ENCODE measurements around the gene DIDO1. TPM values are rescaled to one million over a fixed set of nuclear protein-coding genes. Genes with fewer than 3 reads are reported as not detected.

Gene DIDO1
- total and polyA plus RNA-seq, 2 of the 13 experiments (the other 11 are each of a cell fraction or from before 2014, with no cell fraction given) = 75.0 to 75.1 TPM

DNA sequence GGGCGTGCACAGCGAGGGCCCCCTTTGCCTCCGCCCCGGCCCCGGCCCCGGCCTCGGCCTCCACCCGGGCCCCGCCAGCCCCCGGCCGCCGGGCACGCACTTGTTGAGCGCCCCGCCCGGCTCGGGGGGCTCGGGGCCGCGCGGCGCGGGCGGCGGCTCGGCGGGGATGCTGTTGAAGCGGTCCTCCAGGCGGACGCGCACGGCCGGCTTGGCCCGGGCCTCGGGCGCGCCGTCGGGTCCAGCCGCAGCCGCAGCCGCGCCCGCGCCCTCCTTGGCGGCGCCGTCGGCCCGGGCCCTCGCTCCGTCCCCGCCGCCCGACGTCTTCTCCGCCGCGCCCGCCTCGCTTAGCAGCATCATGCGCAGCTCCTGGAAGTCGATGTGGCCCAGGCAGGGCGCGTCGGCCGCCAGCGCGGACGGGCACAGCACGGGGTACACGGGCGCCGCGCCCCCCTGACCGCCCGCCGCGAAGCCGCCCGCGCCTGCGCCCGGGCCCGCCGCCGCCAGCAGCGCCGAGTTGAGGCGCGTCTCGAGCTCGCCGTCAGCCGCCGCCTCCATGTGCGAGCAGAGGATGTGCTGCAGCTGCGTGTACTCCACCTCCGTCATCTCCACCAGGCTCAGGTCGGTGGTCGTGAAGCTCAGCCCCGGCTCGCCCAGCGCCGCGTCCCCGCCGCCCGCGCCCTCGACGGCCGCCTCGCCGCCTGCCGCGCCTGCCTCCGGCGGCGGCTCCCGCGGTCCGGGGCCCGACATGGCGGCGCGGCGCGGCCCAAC is 65.2 kb downstream of the DIDO1 start (continued):
- TF ChIP-seq, protein P1, sequence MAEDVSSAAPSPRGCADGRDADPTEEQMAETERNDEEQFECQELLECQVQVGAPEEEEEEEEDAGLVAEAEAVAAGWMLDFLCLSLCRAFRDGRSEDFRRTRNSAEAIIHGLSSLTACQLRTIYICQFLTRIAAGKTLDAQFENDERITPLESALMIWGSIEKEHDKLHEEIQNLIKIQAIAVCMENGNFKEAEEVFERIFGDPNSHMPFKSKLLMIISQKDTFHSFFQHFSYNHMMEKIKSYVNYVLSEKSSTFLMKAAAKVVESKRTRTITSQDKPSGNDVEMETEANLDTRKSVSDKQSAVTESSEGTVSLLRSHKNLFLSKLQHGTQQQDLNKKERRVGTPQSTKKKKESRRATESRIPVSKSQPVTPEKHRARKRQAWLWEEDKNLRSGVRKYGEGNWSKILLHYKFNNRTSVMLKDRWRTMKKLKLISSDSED (CRISPR knock-in tag; IDR thresholded peaks at IDR 0.05) = no peak
- TF ChIP-seq, protein P2, sequence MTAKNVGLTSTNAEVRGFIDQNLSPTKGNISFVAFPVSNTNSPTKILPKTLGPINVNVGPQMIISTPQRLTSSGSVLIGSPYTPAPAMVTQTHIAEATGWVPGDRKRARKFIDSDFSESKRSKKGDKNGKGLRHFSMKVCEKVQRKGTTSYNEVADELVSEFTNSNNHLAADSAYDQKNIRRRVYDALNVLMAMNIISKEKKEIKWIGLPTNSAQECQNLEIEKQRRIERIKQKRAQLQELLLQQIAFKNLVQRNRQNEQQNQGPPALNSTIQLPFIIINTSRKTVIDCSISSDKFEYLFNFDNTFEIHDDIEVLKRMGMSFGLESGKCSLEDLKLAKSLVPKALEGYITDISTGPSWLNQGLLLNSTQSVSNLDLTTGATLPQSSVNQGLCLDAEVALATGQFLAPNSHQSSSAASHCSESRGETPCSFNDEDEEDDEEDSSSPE (CRISPR knock-in tag; IDR thresholded peaks at IDR 0.05) = 0 out of 2 replicates have a peak, but pooled peaks have one; percentile 28
- TF ChIP-seq, protein P3, sequence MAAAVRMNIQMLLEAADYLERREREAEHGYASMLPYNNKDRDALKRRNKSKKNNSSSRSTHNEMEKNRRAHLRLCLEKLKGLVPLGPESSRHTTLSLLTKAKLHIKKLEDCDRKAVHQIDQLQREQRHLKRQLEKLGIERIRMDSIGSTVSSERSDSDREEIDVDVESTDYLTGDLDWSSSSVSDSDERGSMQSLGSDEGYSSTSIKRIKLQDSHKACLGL (CRISPR knock-in tag; IDR thresholded peaks at IDR 0.05) = peak; percentile 51; the same call in 1 of the 2 replicates
- no peak for TF ChIP-seq ZC3H4 (CRISPR knock-in tag; IDR thresholded peaks at IDR 0.05; ENCODE audit: borderline replicate concordance)
- TF ChIP-seq, protein P4, sequence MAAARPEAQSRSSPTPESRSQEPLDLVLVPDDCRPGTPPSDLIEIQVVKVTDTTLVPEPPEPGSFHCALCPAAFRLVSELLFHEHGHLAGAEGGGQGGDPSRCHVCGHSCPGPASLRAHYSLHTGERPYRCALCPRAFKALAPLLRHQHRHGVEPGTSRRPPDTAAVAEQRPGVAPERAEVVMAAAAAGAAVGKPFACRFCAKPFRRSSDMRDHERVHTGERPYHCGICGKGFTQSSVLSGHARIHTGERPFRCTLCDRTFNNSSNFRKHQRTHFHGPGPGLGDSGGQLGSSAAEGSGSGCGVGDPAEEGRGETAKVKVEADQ (CRISPR knock-in tag; IDR thresholded peaks at IDR 0.05; ENCODE audit: borderline replicate concordance) = no peak
- 0 out of 3 replicates have a peak, but pooled peaks have one; percentile 27 for TF ChIP-seq MXI1 (IDR thresholded peaks at IDR 0.05; ENCODE audit: borderline replicate concordance, low read depth, low read length)
- TF ChIP-seq ZNF773 (CRISPR knock-in tag; IDR thresholded peaks at IDR 0.05; ENCODE audit: borderline replicate concordance) = no peak
- 0 out of 2 replicates have a peak, but pooled peaks have one; percentile 59 for TF ChIP-seq EEA1 (CRISPR knock-in tag; IDR thresholded peaks at IDR 0.05; ENCODE audit: borderline replicate concordance)
- peak; percentile 16; the same call in 1 of the 2 replicates for TF ChIP-seq SAP130 (CRISPR knock-in tag; IDR thresholded peaks at IDR 0.05; ENCODE audit: low read depth)
- peak; percentile 76; the same call in 1 of the 2 replicates for TF ChIP-seq ZNF616 (CRISPR knock-in tag; IDR thresholded peaks at IDR 0.05; ENCODE audit: low read depth)
- TF ChIP-seq, protein P5, sequence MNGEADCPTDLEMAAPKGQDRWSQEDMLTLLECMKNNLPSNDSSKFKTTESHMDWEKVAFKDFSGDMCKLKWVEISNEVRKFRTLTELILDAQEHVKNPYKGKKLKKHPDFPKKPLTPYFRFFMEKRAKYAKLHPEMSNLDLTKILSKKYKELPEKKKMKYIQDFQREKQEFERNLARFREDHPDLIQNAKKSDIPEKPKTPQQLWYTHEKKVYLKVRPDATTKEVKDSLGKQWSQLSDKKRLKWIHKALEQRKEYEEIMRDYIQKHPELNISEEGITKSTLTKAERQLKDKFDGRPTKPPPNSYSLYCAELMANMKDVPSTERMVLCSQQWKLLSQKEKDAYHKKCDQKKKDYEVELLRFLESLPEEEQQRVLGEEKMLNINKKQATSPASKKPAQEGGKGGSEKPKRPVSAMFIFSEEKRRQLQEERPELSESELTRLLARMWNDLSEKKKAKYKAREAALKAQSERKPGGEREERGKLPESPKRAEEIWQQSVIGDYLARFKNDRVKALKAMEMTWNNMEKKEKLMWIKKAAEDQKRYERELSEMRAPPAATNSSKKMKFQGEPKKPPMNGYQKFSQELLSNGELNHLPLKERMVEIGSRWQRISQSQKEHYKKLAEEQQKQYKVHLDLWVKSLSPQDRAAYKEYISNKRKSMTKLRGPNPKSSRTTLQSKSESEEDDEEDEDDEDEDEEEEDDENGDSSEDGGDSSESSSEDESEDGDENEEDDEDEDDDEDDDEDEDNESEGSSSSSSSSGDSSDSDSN (CRISPR knock-in tag; IDR thresholded peaks at IDR 0.05) = peak; percentile 45; the same call in 1 of the 2 replicates
- TF ChIP-seq, protein P6, sequence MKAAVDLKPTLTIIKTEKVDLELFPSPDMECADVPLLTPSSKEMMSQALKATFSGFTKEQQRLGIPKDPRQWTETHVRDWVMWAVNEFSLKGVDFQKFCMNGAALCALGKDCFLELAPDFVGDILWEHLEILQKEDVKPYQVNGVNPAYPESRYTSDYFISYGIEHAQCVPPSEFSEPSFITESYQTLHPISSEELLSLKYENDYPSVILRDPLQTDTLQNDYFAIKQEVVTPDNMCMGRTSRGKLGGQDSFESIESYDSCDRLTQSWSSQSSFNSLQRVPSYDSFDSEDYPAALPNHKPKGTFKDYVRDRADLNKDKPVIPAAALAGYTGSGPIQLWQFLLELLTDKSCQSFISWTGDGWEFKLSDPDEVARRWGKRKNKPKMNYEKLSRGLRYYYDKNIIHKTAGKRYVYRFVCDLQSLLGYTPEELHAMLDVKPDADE (CRISPR knock-in tag; IDR thresholded peaks at IDR 0.05) = 0 out of 2 replicates have a peak, but pooled peaks have one; percentile 41
- TF ChIP-seq SP2 (CRISPR knock-in tag; IDR thresholded peaks at IDR 0.05) = peak; percentile 42; the same call in 1 of the 2 replicates
- TF ChIP-seq CENPT (CRISPR knock-in tag; IDR thresholded peaks at IDR 0.05; ENCODE audit: low read depth) = 0 out of 2 replicates have a peak, but pooled peaks have one; percentile 35
- no peak for TF ChIP-seq ZNF326 (CRISPR knock-in tag; IDR thresholded peaks at IDR 0.05; ENCODE audit: borderline replicate concordance)
- peak; percentile 82; the same call in 1 of the 2 replicates for TF ChIP-seq ZNF776 (CRISPR knock-in tag; IDR thresholded peaks at IDR 0.05)
- TF ChIP-seq, protein P7, sequence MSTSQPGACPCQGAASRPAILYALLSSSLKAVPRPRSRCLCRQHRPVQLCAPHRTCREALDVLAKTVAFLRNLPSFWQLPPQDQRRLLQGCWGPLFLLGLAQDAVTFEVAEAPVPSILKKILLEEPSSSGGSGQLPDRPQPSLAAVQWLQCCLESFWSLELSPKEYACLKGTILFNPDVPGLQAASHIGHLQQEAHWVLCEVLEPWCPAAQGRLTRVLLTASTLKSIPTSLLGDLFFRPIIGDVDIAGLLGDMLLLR (CRISPR knock-in tag; IDR thresholded peaks at IDR 0.05) = peak; percentile 71
- no peak for TF ChIP-seq ZNF703 (CRISPR knock-in tag; IDR thresholded peaks at IDR 0.05; ENCODE audit: borderline replicate concordance)
- TF ChIP-seq SETDB1 (CRISPR knock-in tag; IDR thresholded peaks at IDR 0.05; ENCODE audit: borderline replicate concordance) = no peak

Data from HepG2 (cell line).